GM12878 (cell line): Measurements from ENCODE around the gene MGAT3. TPM values are rescaled to one million over a fixed set of nuclear protein-coding genes. Genes with fewer than 3 reads are reported as not detected.

Experiments used
- ATAC-seq: fragments of 200-7000 bp; cut with Tn5 transposase; 3 replicates; pipeline ENCODE4 v1.9.1; 2020; ENCODE audit warnings: mild to moderate bottlenecking, moderate library complexity
- Bru-seq: library from RNA; stranded (reverse); fragments of 400-500 nt; gene quantifications from one replicate; lab custom pipeline; 2021; lab: Mats Ljungman, UMichigan
- BruChase-seq, 2 experiments: library from RNA; stranded (reverse); fragments of 400-500 nt; gene quantifications; one replicate each; lab custom pipeline; 2021; lab: Mats Ljungman, UMichigan
- BruUV-seq: library from RNA; stranded (reverse); fragments of 400-500 nt; replicated peaks from 2 replicates; lab custom pipeline; 2021; lab: Mats Ljungman, UMichigan
- CTCF ChIA-PET: fragments of 300-600 bp; sonication (Branson Sonifier 250); formaldehyde crosslinking; extraction: SDS; loops from one replicate; lab custom pipeline; 2021; ENCODE audit warnings: inconsistent platforms; lab: Yijun Ruan, JAX
- POLR2A ChIA-PET: fragments of 350-600 bp; formaldehyde crosslinking; extraction: SDS; loops from one replicate; lab custom pipeline; 2021; ENCODE audit warnings: inconsistent platforms; lab: Charles Lee
- RAD21 ChIA-PET: fragments of 300-600 bp; sonication (Branson Sonifier 250); formaldehyde crosslinking; loops from one replicate; lab custom pipeline; 2023; ENCODE audit warnings: antibody characterized with exemption; ENCODE audit not compliant: unreplicated experiment; lab: Charles Lee
- SMC1A ChIA-PET: fragments of 300-600 bp; sonication (Branson Sonifier 250); formaldehyde crosslinking; loops from one replicate; lab custom pipeline; 2023; ENCODE audit not compliant: unreplicated experiment, uncharacterized antibody; lab: Charles Lee
- DNase-seq: peaks from one replicate; pipeline ENCODE4 v3.0.0-alpha.2; 2011; ENCODE audit warnings: low read depth, low spot score
- FAIRE-seq: peaks from 3 replicates; lab custom pipeline; 2011; peaks lifted over from hg19 to GRCh38; lab: Jason Lieb, UNC
- H2AFZ ChIP-seq: 2 replicates; pipeline ENCODE4 v1.6.0; 2011; ENCODE audit warnings: low read depth, low read length, control low read depth; ENCODE audit not compliant: control insufficient read depth
- H3K27ac ChIP-seq: 2 replicates; pipeline ENCODE4 v1.5.1; 2011; ENCODE audit warnings: control low read depth; ENCODE audit not compliant: control insufficient read depth, insufficient read depth
- H3K27me3 ChIP-seq, 2 experiments: replicated peaks in 1 of 2; 2 replicates each; pipeline versions ENCODE4 v1.6.0 to v1.6.1; 2011; ENCODE audit warnings: low read length in 1 of 2; ENCODE audit not compliant: control insufficient read depth in 2 of 2, insufficient read depth in 2 of 2
- H3K36me3 ChIP-seq, 2 experiments: 2 replicates each; pipeline ENCODE4 v1.5.1; 2011; ENCODE audit warnings: low read length in 1 of 2; ENCODE audit not compliant: control insufficient read depth in 2 of 2, insufficient read depth in 2 of 2
- H3K4me1 ChIP-seq: 2 replicates; pipeline ENCODE4 v1.6.1; 2011; ENCODE audit warnings: mild to moderate bottlenecking, low read length, moderate library complexity, mixed read lengths; ENCODE audit not compliant: control insufficient read depth, insufficient read depth
- H3K4me2 ChIP-seq: 2 replicates; pipeline ENCODE4 v1.6.0; 2011; ENCODE audit warnings: control low read depth; ENCODE audit not compliant: control insufficient read depth, insufficient read depth
- H3K4me3 ChIP-seq: fragments of 200-600 bp; sonication (generic); 2 replicates; pipeline ENCODE4 v1.5.1; 2016
- H3K79me2 ChIP-seq: 2 replicates; pipeline ENCODE4 v1.6.0; 2011; ENCODE audit warnings: low read length; ENCODE audit not compliant: control insufficient read depth, insufficient read depth
- H3K9ac ChIP-seq: 2 replicates; pipeline ENCODE4 v1.8.0; 2011; ENCODE audit warnings: low read length, control low read depth, mixed read lengths; ENCODE audit not compliant: control insufficient read depth, insufficient read depth
- H3K9me3 ChIP-seq: replicated peaks from 3 replicates; pipeline ENCODE4 v1.5.1; 2011; ENCODE audit warnings: mild to moderate bottlenecking, low read length; ENCODE audit not compliant: control insufficient read depth, insufficient read depth
- H4K20me1 ChIP-seq: 2 replicates; pipeline ENCODE4 v1.6.0; 2011; ENCODE audit not compliant: control insufficient read depth, insufficient read depth
- ASH2L ChIP-seq: fragments of 300-600, 200-600 bp; sonication (generic); IDR thresholded peaks from 2 replicates; pipeline ENCODE4 v1.6.1; 2017; ENCODE audit warnings: low read depth, mild to moderate bottlenecking, borderline replicate concordance
- CBX3 ChIP-seq: fragments of 200-600 bp; sonication (generic); IDR thresholded peaks from 2 replicates; pipeline ENCODE4 v1.6.1; 2016; ENCODE audit warnings: low read depth, borderline replicate concordance
- CHD4 ChIP-seq: fragments of 200-600 bp; sonication (generic); IDR thresholded peaks from 2 replicates; pipeline ENCODE4 v1.6.1; 2016; ENCODE audit warnings: mild to moderate bottlenecking
- CREM ChIP-seq: IDR thresholded peaks from 2 replicates; pipeline ENCODE4 v1.6.1; 2014; ENCODE audit warnings: antibody characterized with exemption, low read depth
- HDAC6 ChIP-seq: fragments of 200-600 bp; sonication (generic); IDR thresholded peaks from one replicate; pipeline ENCODE4 v1.8.0; 2017; ENCODE audit warnings: antibody characterized with exemption; ENCODE audit not compliant: unreplicated experiment
- NFIC ChIP-seq: IDR thresholded peaks from 2 replicates; pipeline ENCODE4 v1.6.1; 2012; ENCODE audit warnings: low read depth, mild to moderate bottlenecking, inconsistent platforms, low read length, moderate library complexity
- NRF1 ChIP-seq: conservative IDR thresholded peaks from 2 replicates; pipeline ENCODE4 v1.6.1; 2011; ENCODE audit warnings: mild to moderate bottlenecking, low read depth, low read length, improper control_type of control experiment
- PAX5 ChIP-seq: IDR thresholded peaks from 2 replicates; pipeline ENCODE4 v1.6.1; 2011; ENCODE audit warnings: low read depth, low read length, borderline replicate concordance
- SREBF1 ChIP-seq: IDR thresholded peaks from 2 replicates; pipeline ENCODE4 v1.6.1; 2012; ENCODE audit warnings: mild to moderate bottlenecking, low read length
- STAT3 ChIP-seq: IDR thresholded peaks from 2 replicates; pipeline ENCODE4 v1.6.1; 2011; ENCODE audit warnings: low read depth, low read length, improper control_type of control experiment
- TAF1 ChIP-seq: IDR thresholded peaks from 2 replicates; pipeline ENCODE4 v1.6.1; 2011; ENCODE audit warnings: mild to moderate bottlenecking, low read depth, low read length, borderline replicate concordance
- TCF12 ChIP-seq: IDR thresholded peaks from 2 replicates; pipeline ENCODE4 v1.6.1; 2011; ENCODE audit warnings: low read depth, mild to moderate bottlenecking, low read length
- TCF7 ChIP-seq: IDR thresholded peaks from 2 replicates; pipeline ENCODE4 v1.6.1; 2014; ENCODE audit warnings: antibody characterized with exemption, borderline replicate concordance
- ZNF622 ChIP-seq: fragments of 450-650 bp; IDR thresholded peaks from 2 replicates; pipeline ENCODE4 v1.6.1; 2017; ENCODE audit warnings: mild to moderate bottlenecking, inconsistent platforms
- WGBS: methylation state at CpG from one replicate; pipeline ENCODE4 v1.1.6; 2016; ENCODE audit warnings: low lambda C conversion rate; ENCODE audit not compliant: insufficient replicate concordance, insufficient coverage; ENCODE audit errors: missing lambda C conversion rate; 5-methylcytosine and 5-hydroxymethylcytosine counted together
- in situ Hi-C: fragments of 300-500 bp; cut with MboI; formaldehyde crosslinking; loops from 9 replicates; pipeline ENCODE4 v1.14.3; 2018; ENCODE audit warnings: mixed read lengths
- intact Hi-C: fragments of 100-400 bp; cut with micrococcal nuclease; formaldehyde crosslinking; loops from one replicate; pipeline ENCODE4 v1.14.2; 2022; ENCODE audit not compliant: unreplicated experiment
- long read RNA-seq, 2 experiments: library from polyadenylated mRNA; unstranded; transcript quantifications; one replicate each; pipeline ENCODE4 v2.0.0, GENCODE V29; 2019 to 2020
- polyA minus RNA-seq, 3 experiments: library from RNA; depleted of rRNA, polyadenylated mRNA; stranded (reverse); fragments of >200 nt; gene quantifications; 2 replicates each; pipeline ENCODE4 v1.2.3, GENCODE V29; 2011
- polyA plus RNA-seq, 11 experiments: library from polyadenylated mRNA; depleted of rRNA in 4 of 11; unstranded in 6 of 11; stranded (reverse) in 5 of 11; fragments of >200 nt; fragmentation: Nextera tagmentation in 4 of 11; fragmentation: Illumina TruSeq in 1 of 11; extraction: Ambion mirVana in 4 of 11; extraction: Trizol in 1 of 11; gene quantifications; 1 replicate in 1 of 11; 2 replicates in 10 of 11; pipeline versions ENCODE4 v1.2.1 to v1.2.3, GENCODE V29; 2011 to 2016; ENCODE audit warnings: inconsistent platforms in 2 of 11, missing spikeins in 2 of 11, low read depth in 1 of 11
- total RNA-seq, 4 experiments: library from RNA; depleted of rRNA in 3 of 4; stranded (reverse); fragments of >200 nt in 3 of 4; fragmentation: Illumina TruSeq in 1 of 4; extraction: Trizol in 1 of 4; gene quantifications; 2 replicates each; pipeline versions ENCODE4 v1.2.1 to v1.2.3, GENCODE V29; 2013 to 2021
- TF ChIP-seq, protein P1 (sequence below): fragments of 450-650 bp; formaldehyde crosslinking; IDR thresholded peaks from 2 replicates; pipeline ENCODE4 v1.5.0; 2022; ENCODE audit warnings: mild to moderate bottlenecking, missing genetic modification characterization

The MGAT3 gene, protein sequence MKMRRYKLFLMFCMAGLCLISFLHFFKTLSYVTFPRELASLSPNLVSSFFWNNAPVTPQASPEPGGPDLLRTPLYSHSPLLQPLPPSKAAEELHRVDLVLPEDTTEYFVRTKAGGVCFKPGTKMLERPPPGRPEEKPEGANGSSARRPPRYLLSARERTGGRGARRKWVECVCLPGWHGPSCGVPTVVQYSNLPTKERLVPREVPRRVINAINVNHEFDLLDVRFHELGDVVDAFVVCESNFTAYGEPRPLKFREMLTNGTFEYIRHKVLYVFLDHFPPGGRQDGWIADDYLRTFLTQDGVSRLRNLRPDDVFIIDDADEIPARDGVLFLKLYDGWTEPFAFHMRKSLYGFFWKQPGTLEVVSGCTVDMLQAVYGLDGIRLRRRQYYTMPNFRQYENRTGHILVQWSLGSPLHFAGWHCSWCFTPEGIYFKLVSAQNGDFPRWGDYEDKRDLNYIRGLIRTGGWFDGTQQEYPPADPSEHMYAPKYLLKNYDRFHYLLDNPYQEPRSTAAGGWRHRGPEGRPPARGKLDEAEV
- 32.8 and 36.9 TPM in 2 replicates for total RNA-seq (2013; cell fraction: nucleolus; rRNA removed)
- 11.3 and 12.0 TPM in 2 replicates for total RNA-seq (2014; rRNA removed)
- 11.8 and 12.5 TPM in 2 replicates for total RNA-seq (2014; rRNA removed; fragmentation: Illumina TruSeq; extraction: Trizol)
- 38.5 and 40.2 TPM in 2 replicates for total RNA-seq (2021)
- polyA plus RNA-seq (2011; ENCODE audit: low read depth): 6.3 TPM
- 9.5 and 16.9 TPM in 2 replicates for polyA plus RNA-seq (2011; rRNA removed)
- 21.5 and 27.7 TPM in 2 replicates for polyA plus RNA-seq (2011; cell fraction: cytosol; rRNA removed)
- polyA plus RNA-seq (2011; cell fraction: nucleus; rRNA removed): 27.2 and 30.1 TPM in 2 replicates
- polyA plus RNA-seq (2012): 13.9 and 17.0 TPM in 2 replicates
- polyA plus RNA-seq (2014; fragmentation: Illumina TruSeq; extraction: Trizol): 5.8 and 12.1 TPM in 2 replicates
- 1 to 10 TPM in 1 of 2 experiments, under 1 TPM in 1; 0.32 to 1.1 TPM for polyA plus RNA-seq (2014; fragmentation: Nextera tagmentation; extraction: Ambion mirVana)
- polyA plus RNA-seq (2014; rRNA removed): 23.5 and 25.6 TPM in 2 replicates
- 1 to 10 TPM; 8.3 to 8.4 TPM for polyA plus RNA-seq (2016; fragmentation: Nextera tagmentation; extraction: Ambion mirVana)
- polyA minus RNA-seq (2011; rRNA and poly(A)+ RNA removed): 22.1 and 40.9 TPM in 2 replicates
- polyA minus RNA-seq (2011; cell fraction: cytosol; rRNA and poly(A)+ RNA removed): 20.5 and 24.1 TPM in 2 replicates
- 8.3 and 15.4 TPM in 2 replicates for polyA minus RNA-seq (2011; cell fraction: nucleus; rRNA and poly(A)+ RNA removed)
- Bru-seq, nascent RNA: percentile 74 among the genes with signal in this experiment
- percentile 81 among the genes with signal in this experiment for BruChase-seq, experiment 1, labeled RNA remaining after a 6-hour chase
- percentile 77 among the genes with signal in this experiment for BruChase-seq, experiment 2, labeled RNA remaining after a 2-hour chase
- long read RNA-seq, experiment 1, partial matches to known transcripts: 0 of 4 reads
- long read RNA-seq, experiment 1, other reads (novel, unspliced or antisense): 4 of 4 reads
- long read RNA-seq, experiment 2, partial matches to known transcripts: 0 of 7 reads
- long read RNA-seq, experiment 2, other reads (novel, unspliced or antisense): 7 of 7 reads

DNA sequence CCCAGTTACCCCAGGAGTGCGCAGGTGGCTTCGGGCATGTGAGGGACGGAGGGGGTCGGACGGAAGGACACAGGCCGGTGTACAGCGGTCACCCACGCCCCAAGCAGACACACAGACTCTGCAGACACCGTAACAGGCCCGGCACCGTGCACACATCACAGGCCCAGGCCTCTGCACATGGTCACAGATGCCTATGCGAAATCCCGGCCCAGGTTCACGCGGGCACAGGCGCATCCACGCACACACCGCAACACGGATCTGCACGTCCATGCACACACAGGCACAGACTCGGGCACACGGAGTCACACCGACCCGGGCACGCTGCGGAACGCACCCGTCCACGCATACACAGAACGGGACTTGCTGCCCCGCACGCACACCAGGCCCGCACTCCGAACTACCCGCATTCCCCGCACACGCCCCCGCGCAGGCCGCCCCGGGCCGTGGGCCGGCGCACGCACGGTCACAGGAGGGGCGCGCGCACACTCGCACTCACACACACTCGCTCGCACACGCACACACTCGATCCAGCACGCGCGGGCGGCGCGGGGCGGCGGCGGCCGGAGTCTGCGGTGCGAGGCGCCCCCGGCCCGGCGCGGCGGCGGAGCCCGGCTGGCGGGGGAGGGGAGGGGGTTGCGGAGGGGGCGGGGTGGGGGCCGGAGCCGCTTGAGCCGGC lies at the start of gene MGAT3:
Gene MGAT3, plus strand, starts transcription at position 491 of the 676 bp plus-strand sequence. CDS start 30,336 bp downstream, outside the sequence.
- intact Hi-C loops: no loop called here
- CTCF ChIA-PET: no interaction called here
- POLR2A ChIA-PET: no interaction called here
- H3K36me3 ChIP-seq: no peaks in the 10 kb centered on the region; a peak in 2 of 4 replicates
- no peaks in the 10 kb centered on the region for H3K9me3 ChIP-seq
- H4K20me1 ChIP-seq: no peaks in the 10 kb centered on the region
- peak within 1 kb of the TSS; percentile 84 for H3K4me2 ChIP-seq
- H3K79me2 ChIP-seq: peaks cover 57% of the 10 kb centered on the region
- H3K4me1 ChIP-seq: peaks cover 10% of the 10 kb centered on the region
- SMC1A ChIA-PET: no interaction called here
- peak within 1 kb of the TSS; percentile 85 for H3K9ac ChIP-seq
- in situ Hi-C loops: no loop called here
- DNase-seq (no peak), FAIRE-seq (no peak), ATAC-seq (no peak)
- peak within 1 kb of the TSS; percentile 78 for H3K27ac ChIP-seq
- H3K4me3 ChIP-seq: peak within 1 kb of the TSS; percentile 86
- RAD21 ChIA-PET: no interaction called here
- BruUV-seq: no TSS peak
- H3K27me3 ChIP-seq: no peaks in the 10 kb centered on the region
- no peak within 1 kb of the TSS for H2AFZ ChIP-seq
- WGBS: 38% methylated on average over 23 of the region's 80 CpGs
- TF ChIP-seq STAT3: no peak
- no peak for TF ChIP-seq NRF1
- TF ChIP-seq HDAC6: no peak
- no peak for TF ChIP-seq ASH2L
- TF ChIP-seq, protein P1, sequence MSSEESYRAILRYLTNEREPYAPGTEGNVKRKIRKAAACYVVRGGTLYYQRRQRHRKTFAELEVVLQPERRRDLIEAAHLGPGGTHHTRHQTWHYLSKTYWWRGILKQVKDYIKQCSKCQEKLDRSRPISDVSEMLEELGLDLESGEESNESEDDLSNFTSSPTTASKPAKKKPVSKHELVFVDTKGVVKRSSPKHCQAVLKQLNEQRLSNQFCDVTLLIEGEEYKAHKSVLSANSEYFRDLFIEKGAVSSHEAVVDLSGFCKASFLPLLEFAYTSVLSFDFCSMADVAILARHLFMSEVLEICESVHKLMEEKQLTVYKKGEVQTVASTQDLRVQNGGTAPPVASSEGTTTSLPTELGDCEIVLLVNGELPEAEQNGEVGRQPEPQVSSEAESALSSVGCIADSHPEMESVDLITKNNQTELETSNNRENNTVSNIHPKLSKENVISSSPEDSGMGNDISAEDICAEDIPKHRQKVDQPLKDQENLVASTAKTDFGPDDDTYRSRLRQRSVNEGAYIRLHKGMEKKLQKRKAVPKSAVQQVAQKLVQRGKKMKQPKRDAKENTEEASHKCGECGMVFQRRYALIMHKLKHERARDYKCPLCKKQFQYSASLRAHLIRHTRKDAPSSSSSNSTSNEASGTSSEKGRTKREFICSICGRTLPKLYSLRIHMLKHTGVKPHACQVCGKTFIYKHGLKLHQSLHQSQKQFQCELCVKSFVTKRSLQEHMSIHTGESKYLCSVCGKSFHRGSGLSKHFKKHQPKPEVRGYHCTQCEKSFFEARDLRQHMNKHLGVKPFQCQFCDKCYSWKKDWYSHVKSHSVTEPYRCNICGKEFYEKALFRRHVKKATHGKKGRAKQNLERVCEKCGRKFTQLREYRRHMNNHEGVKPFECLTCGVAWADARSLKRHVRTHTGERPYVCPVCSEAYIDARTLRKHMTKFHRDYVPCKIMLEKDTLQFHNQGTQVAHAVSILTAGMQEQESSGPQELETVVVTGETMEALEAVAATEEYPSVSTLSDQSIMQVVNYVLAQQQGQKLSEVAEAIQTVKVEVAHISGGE (CRISPR knock-in tag): no peak
- TF ChIP-seq CREM: no peak
- TF ChIP-seq SREBF1: no peak
- no peak for TF ChIP-seq TCF12
- TF ChIP-seq TCF7: no peak
- no peak for TF ChIP-seq TAF1
- no peak for TF ChIP-seq CHD4
- TF ChIP-seq ZNF622: no peak
- TF ChIP-seq NFIC: no peak
- TF ChIP-seq CBX3: no peak
- no peak for TF ChIP-seq PAX5
